ENCODE results near the gene TAAR2.

The TAAR2 gene

GRCh38 chr6:132624175-132624574 is at the start of gene TAAR2:
TAAR2 (minus strand) TSS chr6:132624275; CDS start chr6:132624275, 0 bp downstream.
- no peak within 1 kb of the TSS for H3K27ac ChIP-seq
- no peak for TF ChIP-seq CTCF (IDR thresholded peaks at IDR 0.05)
- no peak for DNase-seq (ENCODE audit: low spot score)
- H3K4me3 ChIP-seq = no peak within 1 kb of the TSS

GRCh38 chr6:132673376-132674094 is 49.5 kb upstream of the TAAR2 start:
- no peak for TF ChIP-seq CTCF (IDR thresholded peaks at IDR 0.05)
- DNase-seq (ENCODE audit: low spot score) = no peak
- H3K4me3 ChIP-seq = no peak overlapping the region

GRCh38 chr6:132671295-132671694 is 47.2 kb upstream of the TAAR2 start:
- no peak overlapping the region for H3K27ac ChIP-seq
- DNase-seq (ENCODE audit: low spot score) = no peak
- no peak overlapping the region for H3K4me3 ChIP-seq
- no peak for TF ChIP-seq CTCF (IDR thresholded peaks at IDR 0.05)

More at GRCh38 chr6:132673376-132674094, 49.5 kb upstream of the TAAR2 start:
- H3K27ac ChIP-seq = no peak overlapping the region

GRCh38 chr6:132669690-132670291 is 45.7 kb upstream of the TAAR2 start:
- no peak for TF ChIP-seq CTCF (IDR thresholded peaks at IDR 0.05)
- H3K4me3 ChIP-seq = no peak overlapping the region
- no peak for DNase-seq (ENCODE audit: low spot score)
- no peak overlapping the region for H3K27ac ChIP-seq

GRCh38 chr6:132666118-132666517 is 42.0 kb upstream of the TAAR2 start:
- TF ChIP-seq CTCF (IDR thresholded peaks at IDR 0.05) = no peak
- Histone ChIP-seq H3K4me3 (no peak overlapping the region), H3K27ac (no peak overlapping the region)
- DNase-seq (ENCODE audit: low spot score) = no peak

GRCh38 chr6:132664309-132665034 is 40.4 kb upstream of the TAAR2 start:
- no peak for TF ChIP-seq CTCF (IDR thresholded peaks at IDR 0.05)
- no peak overlapping the region for H3K27ac ChIP-seq
- no peak overlapping the region for H3K4me3 ChIP-seq
- DNase-seq (ENCODE audit: low spot score) = no peak
